ENCODE results near the gene C6orf89.

Gene C6orf89

GRCh38 chr6:36949636-36950035 lies 63.9 kb downstream of the C6orf89 start:
- no peaks in the 10 kb centered on the region for H3K79me2 ChIP-seq (ENCODE audit: insufficient read depth, low read depth)
- H3K4me2 ChIP-seq: no peak overlapping the region
- no peak overlapping the region for H3K9ac ChIP-seq
- TF ChIP-seq CTCF (conservative IDR thresholded peaks at IDR 0.05; ENCODE audit: low read depth, low read length): no peak
- no peaks in the 10 kb centered on the region for H3K36me3 ChIP-seq (ENCODE audit: insufficient read depth)
- H3K27ac ChIP-seq: no peak overlapping the region
- H3K4me1 ChIP-seq (ENCODE audit: low read depth, poor library complexity, severe bottlenecking): no peaks in the 10 kb centered on the region
- no peak overlapping the region for H3K4me3 ChIP-seq (IDR thresholded peaks at IDR 0.05; ENCODE audit: insufficient read depth, low read depth, low read length)
- H4K20me1 ChIP-seq (ENCODE audit: insufficient read depth): no peaks in the 10 kb centered on the region
- H3K27me3 ChIP-seq (ENCODE audit: insufficient read depth, low read depth): no peaks in the 10 kb centered on the region
- H2AFZ ChIP-seq (ENCODE audit: low read depth): no peak overlapping the region

GRCh38 chr6:36953931-36954261 lies 68.1 kb downstream of the C6orf89 start:
- no peaks in the 10 kb centered on the region for H4K20me1 ChIP-seq (ENCODE audit: insufficient read depth)
- H3K4me1 ChIP-seq (ENCODE audit: low read depth, poor library complexity, severe bottlenecking): no peaks in the 10 kb centered on the region
- no peak overlapping the region for H3K9ac ChIP-seq
- H3K4me3 ChIP-seq (IDR thresholded peaks at IDR 0.05; ENCODE audit: insufficient read depth, low read depth, low read length): no peak overlapping the region
- no peaks in the 10 kb centered on the region for H3K27me3 ChIP-seq (ENCODE audit: insufficient read depth, low read depth)
- H2AFZ ChIP-seq (ENCODE audit: low read depth): no peak overlapping the region
- no peaks in the 10 kb centered on the region for H3K79me2 ChIP-seq (ENCODE audit: insufficient read depth, low read depth)
- H3K27ac ChIP-seq: no peak overlapping the region
- no peak overlapping the region for H3K4me2 ChIP-seq
- TF ChIP-seq CTCF (conservative IDR thresholded peaks at IDR 0.05; ENCODE audit: low read depth, low read length): no peak
- H3K36me3 ChIP-seq (ENCODE audit: insufficient read depth): no peaks in the 10 kb centered on the region

- H4K20me1 ChIP-seq (ENCODE audit: insufficient read depth): no peaks in the 10 kb centered on the region
- TF ChIP-seq CTCF (conservative IDR thresholded peaks at IDR 0.05; ENCODE audit: low read depth, low read length): no peak
- no peak within 1 kb of the TSS for H3K4me2 ChIP-seq
- H3K27me3 ChIP-seq (ENCODE audit: insufficient read depth, low read depth): no peaks in the 10 kb centered on the region
- no peaks in the 10 kb centered on the region for H3K36me3 ChIP-seq (ENCODE audit: insufficient read depth)
- no peak within 1 kb of the TSS for H3K27ac ChIP-seq
- no peak within 1 kb of the TSS for H3K9ac ChIP-seq
- no peaks in the 10 kb centered on the region for H3K79me2 ChIP-seq (ENCODE audit: insufficient read depth, low read depth)
- no peaks in the 10 kb centered on the region for H3K4me1 ChIP-seq (ENCODE audit: low read depth, poor library complexity, severe bottlenecking)
- H3K4me3 ChIP-seq (IDR thresholded peaks at IDR 0.05; ENCODE audit: insufficient read depth, low read depth, low read length): no peak within 1 kb of the TSS
- no peak within 1 kb of the TSS for H2AFZ ChIP-seq (ENCODE audit: low read depth)
These were observed 68.6 kb downstream of the C6orf89 start, which contains the start of gene PI16 for GRCh38 chr6:36954262-36954931. PI16 (plus strand) TSS chr6:36954738; CDS start chr6:36954761, 23 bp downstream.

- H2AFZ ChIP-seq (ENCODE audit: low read depth): no peak overlapping the region
- no peak overlapping the region for H3K27ac ChIP-seq
- no peaks in the 10 kb centered on the region for H3K79me2 ChIP-seq (ENCODE audit: insufficient read depth, low read depth)
- no peaks in the 10 kb centered on the region for H4K20me1 ChIP-seq (ENCODE audit: insufficient read depth)
- no peak overlapping the region for H3K9ac ChIP-seq
- H3K4me3 ChIP-seq (IDR thresholded peaks at IDR 0.05; ENCODE audit: insufficient read depth, low read depth, low read length): no peak overlapping the region
- H3K4me1 ChIP-seq (ENCODE audit: low read depth, poor library complexity, severe bottlenecking): no peaks in the 10 kb centered on the region
- H3K4me2 ChIP-seq: no peak overlapping the region
- H3K27me3 ChIP-seq (ENCODE audit: insufficient read depth, low read depth): no peaks in the 10 kb centered on the region
- no peaks in the 10 kb centered on the region for H3K36me3 ChIP-seq (ENCODE audit: insufficient read depth)
- no peak for TF ChIP-seq CTCF (conservative IDR thresholded peaks at IDR 0.05; ENCODE audit: low read depth, low read length)
These were observed 69.4 kb downstream of the C6orf89 start for GRCh38 chr6:36955136-36955535.
